ENCODE results near the gene GXYLT1.

Gene GXYLT1

DNA sequence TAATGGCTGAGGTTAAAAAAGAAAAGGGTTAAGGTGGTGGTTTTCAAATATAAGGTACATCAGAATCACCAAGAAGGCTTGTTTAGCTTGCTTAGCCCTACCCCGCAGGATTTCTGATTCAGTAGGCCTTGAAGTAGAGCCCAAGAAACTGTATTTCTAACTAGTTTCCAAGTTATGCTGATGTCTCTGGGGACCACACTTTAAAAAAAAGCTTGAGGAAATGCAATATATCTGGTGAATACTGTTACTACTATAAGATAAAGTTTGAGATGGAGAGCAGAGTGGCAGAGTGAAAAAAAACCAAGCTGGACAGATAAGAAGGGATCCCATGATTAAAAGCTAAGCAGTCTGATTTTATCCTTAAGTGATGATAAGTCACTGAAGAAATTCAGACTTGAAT, 18.3 kb upstream of the GXYLT1 start:
- H4K20me1 ChIP-seq (ENCODE audit: insufficient read depth, low read length, poor library complexity, severe bottlenecking) = peaks cover 7% of the 10 kb centered on the region
- H3K4me2 ChIP-seq (ENCODE audit: low read depth, low read length, poor library complexity, severe bottlenecking) = no peak overlapping the region
- H3K4me3 ChIP-seq (ENCODE audit: low read length, poor library complexity, severe bottlenecking) = no peak overlapping the region

DNA sequence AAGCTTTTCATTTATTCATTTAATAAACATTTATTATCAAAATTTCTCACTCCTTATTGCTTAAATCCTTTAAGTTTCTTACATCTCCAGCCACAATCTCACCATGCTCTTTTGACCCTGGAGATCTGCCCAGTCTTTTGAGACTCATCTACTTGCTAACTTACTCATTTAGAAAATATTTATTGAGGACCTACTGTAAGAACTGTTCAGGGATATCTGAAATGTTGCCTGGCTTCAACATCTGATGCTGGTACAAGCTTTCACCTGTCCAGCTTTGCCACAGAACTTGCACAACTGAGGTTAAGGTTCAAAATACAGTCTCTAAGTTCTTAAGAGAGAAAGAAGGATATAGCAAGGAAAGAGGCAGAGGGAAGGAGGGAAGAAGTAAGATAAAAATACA, 17.5 kb upstream of the GXYLT1 start:
- no peaks in the 10 kb centered on the region for H3K9me2 ChIP-seq (replicated peaks; ENCODE audit: low read depth, low read length)
- H3K79me2 ChIP-seq (ENCODE audit: insufficient read depth, low read length) = peaks cover 13% of the 10 kb centered on the region; the same call in 1 of the 2 replicates
- H4K20me1 ChIP-seq (ENCODE audit: insufficient read depth, low read length, poor library complexity, severe bottlenecking) = peaks cover 7% of the 10 kb centered on the region
- TF ChIP-seq, protein P1, sequence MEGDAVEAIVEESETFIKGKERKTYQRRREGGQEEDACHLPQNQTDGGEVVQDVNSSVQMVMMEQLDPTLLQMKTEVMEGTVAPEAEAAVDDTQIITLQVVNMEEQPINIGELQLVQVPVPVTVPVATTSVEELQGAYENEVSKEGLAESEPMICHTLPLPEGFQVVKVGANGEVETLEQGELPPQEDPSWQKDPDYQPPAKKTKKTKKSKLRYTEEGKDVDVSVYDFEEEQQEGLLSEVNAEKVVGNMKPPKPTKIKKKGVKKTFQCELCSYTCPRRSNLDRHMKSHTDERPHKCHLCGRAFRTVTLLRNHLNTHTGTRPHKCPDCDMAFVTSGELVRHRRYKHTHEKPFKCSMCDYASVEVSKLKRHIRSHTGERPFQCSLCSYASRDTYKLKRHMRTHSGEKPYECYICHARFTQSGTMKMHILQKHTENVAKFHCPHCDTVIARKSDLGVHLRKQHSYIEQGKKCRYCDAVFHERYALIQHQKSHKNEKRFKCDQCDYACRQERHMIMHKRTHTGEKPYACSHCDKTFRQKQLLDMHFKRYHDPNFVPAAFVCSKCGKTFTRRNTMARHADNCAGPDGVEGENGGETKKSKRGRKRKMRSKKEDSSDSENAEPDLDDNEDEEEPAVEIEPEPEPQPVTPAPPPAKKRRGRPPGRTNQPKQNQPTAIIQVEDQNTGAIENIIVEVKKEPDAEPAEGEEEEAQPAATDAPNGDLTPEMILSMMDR (conservative IDR thresholded peaks at IDR 0.05; ENCODE audit: low read length) = no peak
- no peak for TF ChIP-seq EZH2phosphoT487 (IDR thresholded peaks at IDR 0.05; ENCODE audit: borderline replicate concordance)
- H3F3A ChIP-seq (ENCODE audit: low read depth) = no peaks in the 10 kb centered on the region
- H3K4me1 ChIP-seq (ENCODE audit: insufficient read depth, low read length, poor library complexity, severe bottlenecking) = peaks cover 25% of the 10 kb centered on the region
- no peak overlapping the region for H3K9ac ChIP-seq (ENCODE audit: low read depth, low read length, poor library complexity, severe bottlenecking)
- H3K36me3 ChIP-seq (ENCODE audit: insufficient read depth, low read length) = peaks cover 37% of the 10 kb centered on the region
- no peaks in the 10 kb centered on the region for H3K9me3 ChIP-seq (ENCODE audit: insufficient read depth, low read depth, low read length)
- H3K27me3 ChIP-seq (ENCODE audit: insufficient read depth, low read length, poor library complexity, severe bottlenecking) = no peaks in the 10 kb centered on the region
- no peak overlapping the region for H2AFZ ChIP-seq (ENCODE audit: low read length)
- H3K4me2 ChIP-seq (ENCODE audit: low read depth, low read length, poor library complexity, severe bottlenecking) = peak overlapping the region; percentile 6
- no peak overlapping the region for H3K4me3 ChIP-seq (ENCODE audit: low read length, poor library complexity, severe bottlenecking)

More for the DNA sequence above, 18.3 kb upstream of the GXYLT1 start:
- Histone ChIP-seq H3K4me1 (ENCODE audit: insufficient read depth, low read length, poor library complexity, severe bottlenecking) (peaks cover 25% of the 10 kb centered on the region), H3K79me2 (ENCODE audit: insufficient read depth, low read length) (peaks cover 13% of the 10 kb centered on the region; the same call in 1 of the 2 replicates), H3K27me3 (ENCODE audit: insufficient read depth, low read length, poor library complexity, severe bottlenecking) (no peaks in the 10 kb centered on the region), H2AFZ (ENCODE audit: low read length) (no peak overlapping the region), H3K9me2 (replicated peaks; ENCODE audit: low read depth, low read length) (no peaks in the 10 kb centered on the region), H3F3A (ENCODE audit: low read depth) (no peaks in the 10 kb centered on the region), H3K9me3 (ENCODE audit: insufficient read depth, low read depth, low read length) (no peaks in the 10 kb centered on the region), H3K9ac (ENCODE audit: low read depth, low read length, poor library complexity, severe bottlenecking) (no peak overlapping the region), H3K36me3 (ENCODE audit: insufficient read depth, low read length) (peaks cover 33% of the 10 kb centered on the region)
- TF ChIP-seq EZH2phosphoT487 (IDR thresholded peaks at IDR 0.05; ENCODE audit: borderline replicate concordance) = no peak
- TF ChIP-seq, protein P1 (conservative IDR thresholded peaks at IDR 0.05; ENCODE audit: low read length) = no peak

DNA sequence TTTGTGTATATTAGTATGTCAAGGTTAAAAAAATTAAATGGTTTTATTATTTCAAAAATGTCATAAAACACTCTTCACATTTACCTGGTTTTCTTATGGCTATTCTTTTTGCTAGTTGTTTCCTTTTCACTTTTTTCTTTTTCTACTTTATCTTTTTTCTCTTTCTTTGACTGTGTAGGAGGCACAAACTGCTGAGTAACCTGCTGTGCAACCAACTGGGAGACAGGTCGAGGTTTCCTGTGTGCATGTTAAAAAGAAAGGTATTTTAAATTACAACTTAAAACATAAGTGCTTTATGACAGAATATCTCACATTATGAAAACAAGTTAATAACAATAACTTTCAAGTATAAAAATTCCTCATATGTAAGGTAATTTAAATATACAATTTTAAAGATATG, 16.9 kb upstream of the GXYLT1 start:
- Histone ChIP-seq H3K4me3 (ENCODE audit: low read length, poor library complexity, severe bottlenecking) (no peak overlapping the region), H3K9me3 (ENCODE audit: insufficient read depth, low read depth, low read length) (no peaks in the 10 kb centered on the region), H3K9ac (ENCODE audit: low read depth, low read length, poor library complexity, severe bottlenecking) (no peak overlapping the region), H2AFZ (ENCODE audit: low read length) (no peak overlapping the region), H4K20me1 (ENCODE audit: insufficient read depth, low read length, poor library complexity, severe bottlenecking) (peaks cover 7% of the 10 kb centered on the region), H3K79me2 (ENCODE audit: insufficient read depth, low read length) (peaks cover 13% of the 10 kb centered on the region; the same call in 1 of the 2 replicates), H3F3A (ENCODE audit: low read depth) (no peaks in the 10 kb centered on the region), H3K4me1 (ENCODE audit: insufficient read depth, low read length, poor library complexity, severe bottlenecking) (peaks cover 25% of the 10 kb centered on the region), H3K27me3 (ENCODE audit: insufficient read depth, low read length, poor library complexity, severe bottlenecking) (no peaks in the 10 kb centered on the region), H3K36me3 (ENCODE audit: insufficient read depth, low read length) (peaks cover 43% of the 10 kb centered on the region), H3K9me2 (replicated peaks; ENCODE audit: low read depth, low read length) (no peaks in the 10 kb centered on the region), H3K4me2 (ENCODE audit: low read depth, low read length, poor library complexity, severe bottlenecking) (peak overlapping the region; percentile 6)
- TF ChIP-seq, protein P1 (conservative IDR thresholded peaks at IDR 0.05; ENCODE audit: low read length) = no peak
- no peak for TF ChIP-seq EZH2phosphoT487 (IDR thresholded peaks at IDR 0.05; ENCODE audit: borderline replicate concordance)
